GM18507 (cell line): ENCODE measurements around the gene KIFC1.
"Not testable (repeated sequence)": the region's sequence is repeated elsewhere in the genome, so short reads cannot be mapped to it uniquely, and the experiment has no call there.

ENCODE experiments used
- DNase-seq: peaks from one replicate; pipeline ENCODE4 v3.0.0; 2011; ENCODE audit warnings: low read depth; ENCODE audit not compliant: insufficient read length; ENCODE audit errors: extremely low spot score
- FAIRE-seq: peaks from 2 replicates; lab custom pipeline; 2011; peaks lifted over from hg19 to GRCh38; lab: Jason Lieb, UNC

Gene KIFC1, protein sequence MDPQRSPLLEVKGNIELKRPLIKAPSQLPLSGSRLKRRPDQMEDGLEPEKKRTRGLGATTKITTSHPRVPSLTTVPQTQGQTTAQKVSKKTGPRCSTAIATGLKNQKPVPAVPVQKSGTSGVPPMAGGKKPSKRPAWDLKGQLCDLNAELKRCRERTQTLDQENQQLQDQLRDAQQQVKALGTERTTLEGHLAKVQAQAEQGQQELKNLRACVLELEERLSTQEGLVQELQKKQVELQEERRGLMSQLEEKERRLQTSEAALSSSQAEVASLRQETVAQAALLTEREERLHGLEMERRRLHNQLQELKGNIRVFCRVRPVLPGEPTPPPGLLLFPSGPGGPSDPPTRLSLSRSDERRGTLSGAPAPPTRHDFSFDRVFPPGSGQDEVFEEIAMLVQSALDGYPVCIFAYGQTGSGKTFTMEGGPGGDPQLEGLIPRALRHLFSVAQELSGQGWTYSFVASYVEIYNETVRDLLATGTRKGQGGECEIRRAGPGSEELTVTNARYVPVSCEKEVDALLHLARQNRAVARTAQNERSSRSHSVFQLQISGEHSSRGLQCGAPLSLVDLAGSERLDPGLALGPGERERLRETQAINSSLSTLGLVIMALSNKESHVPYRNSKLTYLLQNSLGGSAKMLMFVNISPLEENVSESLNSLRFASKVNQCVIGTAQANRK

DNA sequence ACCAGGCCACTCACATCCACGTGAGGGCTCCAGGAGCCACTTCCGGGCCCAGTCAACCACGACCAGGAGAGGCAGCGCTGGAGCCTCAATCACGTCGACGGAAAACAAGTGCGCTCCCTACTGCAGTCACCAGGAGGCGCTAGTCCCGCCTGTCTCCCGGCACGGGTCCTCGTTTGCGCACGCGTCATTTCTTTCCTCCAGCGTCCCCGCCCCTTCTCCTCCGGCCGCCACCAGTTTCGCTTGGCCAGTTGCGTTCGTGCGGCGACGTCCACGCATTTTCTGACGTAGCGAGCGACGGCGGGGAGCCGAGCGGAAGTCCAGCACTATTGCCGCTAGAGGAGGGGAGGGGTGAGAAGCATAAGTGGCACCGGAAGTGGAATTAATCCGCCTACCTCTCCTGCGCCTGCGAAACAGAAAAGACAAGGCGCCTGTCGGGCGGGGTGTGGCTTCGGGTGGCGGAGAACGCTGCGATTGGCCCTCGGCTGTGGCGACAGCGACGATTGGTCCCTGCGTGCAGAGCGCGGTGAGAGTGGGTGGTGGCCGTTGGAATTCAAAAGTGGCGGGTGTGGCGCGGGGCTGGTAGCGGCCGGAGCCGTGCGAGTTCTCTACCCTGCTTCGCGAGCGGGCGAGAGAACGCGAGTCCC lies at the start of gene KIFC1:
Gene KIFC1, plus strand, starts transcription at position 546 of the 644 bp plus-strand sequence. CDS start 163 bp downstream, outside the sequence.
- peak; percentile 93 for DNase-seq
- peak; percentile 99 for FAIRE-seq

- not testable (repeated sequence) for FAIRE-seq, DNase-seq
These were observed 48.0 kb upstream of the KIFC1 start for GRCh38 chr6:33343606-33343952.

- FAIRE-seq: peak; percentile 82
These were observed 47.5 kb upstream of the KIFC1 start for GRCh38 chr6:33343953-33344611.

DNA sequence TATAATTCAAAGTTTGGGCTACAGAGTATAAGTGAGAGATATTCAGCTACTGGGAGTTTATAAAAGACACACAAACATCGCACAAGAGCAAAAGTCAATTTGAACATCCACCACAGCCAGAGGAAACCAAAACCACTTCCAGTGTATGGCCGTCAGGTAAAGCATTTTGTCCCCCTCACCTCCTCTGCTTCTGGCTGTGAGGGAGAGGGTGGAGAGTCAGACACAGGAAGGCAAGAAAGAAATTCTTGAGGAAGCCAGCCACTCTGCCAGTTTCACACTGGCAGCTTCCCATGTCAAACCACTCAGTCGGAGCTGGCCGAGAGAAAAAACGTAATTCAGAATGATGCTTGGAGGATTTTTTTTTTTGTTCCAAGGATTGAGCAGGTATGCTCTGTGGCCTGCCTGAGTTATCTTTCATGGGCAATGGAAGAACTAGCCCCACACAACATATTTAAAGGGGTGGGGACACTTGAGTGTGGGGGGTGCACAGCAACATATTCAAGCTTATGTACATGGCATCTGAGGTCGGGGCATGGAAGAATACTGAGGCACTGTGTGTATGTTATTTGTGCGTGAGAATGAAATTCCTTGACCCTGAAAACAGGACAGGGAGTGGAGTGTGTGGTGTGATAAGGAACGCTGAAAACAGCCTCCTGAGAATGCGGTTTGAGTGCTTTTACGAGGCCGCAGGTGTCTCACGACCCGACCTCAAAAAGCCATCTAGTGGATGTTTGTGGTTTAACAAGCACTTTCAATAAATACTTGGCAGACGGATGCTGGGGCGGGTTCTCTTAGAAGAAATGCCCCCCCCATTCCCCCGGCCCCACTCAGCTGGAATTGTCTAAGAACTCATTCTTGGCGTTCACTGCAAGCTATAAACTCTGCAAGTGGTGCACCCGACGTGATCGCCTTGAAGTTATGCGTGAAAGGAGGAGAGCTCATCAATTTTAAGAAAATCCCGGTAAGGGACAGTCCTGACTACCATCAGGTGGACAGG lies 46.6 kb upstream of the KIFC1 start:
- DNase-seq (no peak), FAIRE-seq (peak; percentile 73)

More at GRCh38 chr6:33343953-33344611, 47.5 kb upstream of the KIFC1 start:
- DNase-seq: peak; percentile 42

DNA sequence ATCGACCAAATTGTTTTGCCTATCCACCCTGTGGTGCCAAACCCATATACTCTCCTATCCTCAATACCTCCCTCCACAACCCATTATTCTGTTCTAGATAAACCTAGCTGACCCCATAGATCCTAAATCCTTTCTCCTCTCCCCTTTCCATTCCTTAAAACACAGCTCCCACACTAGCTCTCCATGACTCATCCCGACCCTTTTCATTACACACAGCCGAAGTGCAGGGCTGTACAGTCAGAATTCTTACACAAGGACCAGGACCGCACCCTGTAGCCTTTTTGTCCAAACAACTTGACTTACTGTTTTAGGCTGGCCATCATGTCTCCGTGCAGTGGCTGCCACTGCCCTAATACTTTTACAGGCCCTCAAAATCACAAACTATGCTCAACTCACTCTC lies 44.7 kb upstream of the KIFC1 start:
- FAIRE-seq, DNase-seq: not testable (repeated sequence)

DNA sequence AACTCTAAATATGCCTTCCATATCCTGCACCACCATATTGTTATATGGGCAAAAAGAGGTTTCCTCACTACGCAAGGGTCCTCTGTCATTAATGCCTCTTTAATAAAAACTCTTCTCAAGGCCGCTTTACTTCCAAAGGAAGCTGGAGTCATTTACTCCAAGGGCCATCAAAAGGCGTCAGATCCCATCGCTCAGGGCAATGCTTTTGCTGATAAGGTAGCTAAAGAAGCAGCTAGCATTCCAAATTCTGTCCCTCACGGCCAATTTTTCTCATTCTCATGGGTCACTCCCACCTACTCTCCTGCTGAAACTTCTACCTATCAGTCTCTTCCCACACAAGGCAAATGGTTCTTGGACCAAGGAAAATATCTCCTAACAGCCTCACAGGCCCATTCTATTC lies 43.8 kb upstream of the KIFC1 start:
- DNase-seq: no peak
- no peak for FAIRE-seq

GRCh38 chr6:33355860-33356259 lies 35.8 kb upstream of the KIFC1 start:
- FAIRE-seq, DNase-seq: not testable (repeated sequence)

- no peak for FAIRE-seq
- DNase-seq: no peak
These were observed 35.3 kb upstream of the KIFC1 start for GRCh38 chr6:33356295-33356694.

GRCh38 chr6:33357160-33357871 lies 34.3 kb upstream of the KIFC1 start:
- not testable (repeated sequence) for FAIRE-seq, DNase-seq

GRCh38 chr6:33359331-33359730 lies 32.3 kb upstream of the KIFC1 start:
- DNase-seq (no peak), FAIRE-seq (no peak)

- not testable (repeated sequence) for DNase-seq, FAIRE-seq
These were observed 28.1 kb upstream of the KIFC1 start for GRCh38 chr6:33363486-33363885.

DNA sequence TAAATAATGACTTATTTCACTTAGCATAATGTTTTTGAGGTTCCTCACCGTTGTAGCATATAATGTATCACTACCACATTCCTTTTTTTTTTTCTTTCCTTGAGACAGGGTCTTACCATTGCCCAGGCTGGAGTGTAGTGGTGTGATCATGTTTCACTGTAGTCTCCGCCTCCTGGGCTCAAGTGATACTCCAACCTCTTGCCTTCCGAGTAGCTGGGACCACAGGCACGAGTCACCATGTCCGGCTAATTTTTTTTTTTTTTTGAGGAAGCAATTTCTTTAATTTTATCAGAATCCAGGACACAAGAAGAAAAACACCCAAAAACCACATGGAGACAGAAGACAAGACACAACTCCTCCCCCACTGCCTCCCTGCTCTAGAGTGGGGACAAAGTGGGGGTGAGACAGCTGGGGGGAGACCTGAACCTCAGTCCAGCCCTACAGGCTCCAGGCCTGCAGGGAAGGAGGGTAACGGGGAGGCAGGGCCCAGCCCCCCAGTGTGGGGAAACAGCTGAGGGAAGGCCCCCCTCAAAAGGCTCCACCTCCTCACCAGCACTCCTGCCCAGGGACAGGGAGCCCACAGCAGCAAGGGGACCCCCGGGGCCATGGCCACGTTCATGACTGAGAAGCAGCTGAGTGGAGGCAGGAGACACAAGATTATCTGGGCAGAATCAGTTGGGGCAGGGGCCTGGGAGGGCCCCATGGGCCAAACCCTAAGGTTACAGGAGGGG lies 27.0 kb upstream of the KIFC1 start:
- not testable (repeated sequence) for DNase-seq, FAIRE-seq

DNA sequence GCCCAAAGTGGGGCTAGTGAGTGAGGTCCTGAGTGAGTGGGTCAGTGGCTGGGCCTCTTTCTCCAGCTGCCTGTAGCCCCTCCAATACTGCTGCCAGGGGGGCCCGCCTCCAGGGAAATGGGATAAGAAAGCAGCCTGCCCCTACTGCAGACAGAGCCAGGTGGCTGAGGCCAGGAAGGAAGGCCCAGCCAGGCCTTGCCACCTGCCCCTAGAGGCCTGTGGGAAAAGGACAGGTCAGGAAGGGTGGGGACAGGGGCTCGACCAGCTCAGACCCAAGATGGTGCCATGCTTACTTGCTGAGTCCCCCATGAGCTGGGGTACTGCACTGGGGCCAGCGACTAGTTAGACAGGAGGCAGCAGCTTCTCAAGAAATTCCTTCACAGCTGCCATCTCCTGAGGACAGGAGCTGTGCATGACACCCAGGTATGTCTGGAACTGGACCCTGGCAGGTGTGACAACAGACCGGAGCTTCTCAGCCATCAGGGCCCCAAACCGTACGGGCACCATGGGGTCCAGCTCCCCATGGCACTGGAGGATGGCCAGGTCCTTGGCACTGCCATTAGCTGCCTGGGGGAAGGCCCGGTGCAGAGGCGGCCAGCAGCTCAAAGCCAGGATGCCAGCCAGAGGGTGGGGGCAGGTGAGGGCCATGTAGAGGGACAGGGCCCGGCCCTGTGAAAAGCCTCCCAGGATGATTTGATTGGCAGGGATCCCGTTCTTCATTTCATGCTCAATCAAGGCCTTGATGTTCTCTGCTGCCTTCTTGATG lies 26.2 kb upstream of the KIFC1 start:
- FAIRE-seq, DNase-seq: not testable (repeated sequence)

DNA sequence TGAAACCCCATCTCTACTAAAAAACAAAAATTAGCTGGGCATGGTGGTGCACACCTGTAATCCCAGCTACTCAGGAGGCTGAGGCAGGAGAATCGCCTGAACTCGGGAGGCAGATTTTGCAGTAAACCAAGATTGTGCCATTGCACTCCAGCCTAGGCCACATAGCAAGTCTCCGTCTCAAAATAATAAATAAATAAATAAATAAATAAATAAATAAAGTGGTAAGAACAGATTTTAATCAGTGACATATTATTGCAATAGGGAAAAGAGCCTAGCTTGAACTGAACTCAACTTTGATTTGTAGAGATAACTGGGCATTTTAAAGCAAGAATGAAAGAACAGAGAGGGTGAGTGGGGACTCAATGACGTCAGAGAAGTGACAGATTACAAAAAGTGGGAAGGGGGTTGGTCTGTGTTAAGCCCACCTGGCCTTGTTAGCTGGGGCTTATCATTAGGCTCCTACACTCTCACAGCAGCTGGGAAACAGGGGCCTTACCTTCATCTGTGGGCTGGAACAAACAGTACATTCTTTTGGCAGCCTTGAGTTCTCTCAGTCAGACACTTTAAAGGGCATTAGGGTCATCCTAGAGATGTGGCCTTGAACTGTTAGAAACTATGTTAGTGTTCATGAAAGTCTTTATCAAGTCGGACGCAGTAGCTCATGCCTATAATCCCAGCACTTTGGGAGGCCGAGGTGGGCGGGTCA lies 24.5 kb upstream of the KIFC1 start:
- FAIRE-seq (no peak), DNase-seq (no peak)

GRCh38 chr6:33367715-33368025 lies 24.0 kb upstream of the KIFC1 start:
- not testable (repeated sequence) for DNase-seq, FAIRE-seq

DNA sequence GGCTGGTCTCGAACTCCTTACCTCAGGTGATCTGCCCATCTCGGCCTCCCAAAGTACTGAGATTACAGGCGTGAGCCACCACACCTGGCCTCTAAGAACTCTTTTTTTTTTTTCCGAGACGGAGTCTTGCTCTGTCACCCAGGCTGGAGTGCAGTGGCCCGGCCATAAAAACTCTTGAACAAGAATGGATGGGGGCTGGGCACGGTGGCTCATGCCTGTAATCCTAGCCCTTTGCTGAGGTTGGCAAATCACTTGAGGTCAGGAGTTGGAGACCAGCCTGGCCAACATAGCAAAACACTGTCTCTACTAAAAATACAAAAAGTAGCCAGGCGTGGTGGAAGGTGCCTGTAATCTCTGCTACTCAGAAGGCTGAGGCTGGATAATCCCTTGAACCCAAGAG lies 19.7 kb upstream of the KIFC1 start:
- DNase-seq, FAIRE-seq: not testable (repeated sequence)
